Measurements from ENCODE around the gene GAB2. TPM values are rescaled to one million over a fixed set of nuclear protein-coding genes. Genes with fewer than 3 reads are reported as not detected.

Gene GAB2
- polyA plus RNA-seq, 2 of the 4 experiments (the other 2 are of a cell fraction) = 2.8 to 4.7 TPM

GRCh38 chr11:78262238-78262637 is 155.4 kb downstream of the GAB2 start:
- Histone ChIP-seq H3K4me1 (peaks cover 4% of the 10 kb centered on the region; the same call in 1 of the 3 replicates), H3K4me2 (no peak overlapping the region), H3K9me3 (no peaks in the 10 kb centered on the region), H3K27ac (no peak overlapping the region), H3K4me3 (no peak overlapping the region)
- CTCF ChIA-PET = interaction anchor here (0.6 to 1.8 kb wide), 3 partner anchors 16 to 69 kb away, joined by 3 to 4 read pairs (median 3); no protein-coding TSS in a partner anchor
- DNase-seq (ENCODE audit: low read depth in 1 of 2, low spot score in 1 of 2) (no peak), ATAC-seq (no peak), FAIRE-seq (no peak)
- POLR2A ChIA-PET = no interaction called here
- TF ChIP-seq TFCP2L1 (CRISPR knock-in tag; IDR thresholded peaks at IDR 0.05) (no peak), MAFK (IDR thresholded peaks at IDR 0.05; ENCODE audit: partially characterized antibody) (no peak), HEYL (CRISPR knock-in tag; IDR thresholded peaks at IDR 0.05) (no peak), NPAS2 (CRISPR knock-in tag; IDR thresholded peaks at IDR 0.05; ENCODE audit: borderline replicate concordance) (no peak), CHD2 (IDR thresholded peaks at IDR 0.05; ENCODE audit: low read length, partially characterized antibody) (no peak), POLR2A (IDR thresholded peaks at IDR 0.05; ENCODE audit: low read length) (no peak), RFX5 (IDR thresholded peaks at IDR 0.05) (no peak), SREBF2 (IDR thresholded peaks at IDR 0.05) (no peak), JUN (IDR thresholded peaks at IDR 0.05) (no peak), HDAC2 (IDR thresholded peaks at IDR 0.05) (no peak), POLR2AphosphoS2 (conservative IDR thresholded peaks at IDR 0.05; ENCODE audit: low read length) (no peak)
- TF ChIP-seq, protein P1, sequence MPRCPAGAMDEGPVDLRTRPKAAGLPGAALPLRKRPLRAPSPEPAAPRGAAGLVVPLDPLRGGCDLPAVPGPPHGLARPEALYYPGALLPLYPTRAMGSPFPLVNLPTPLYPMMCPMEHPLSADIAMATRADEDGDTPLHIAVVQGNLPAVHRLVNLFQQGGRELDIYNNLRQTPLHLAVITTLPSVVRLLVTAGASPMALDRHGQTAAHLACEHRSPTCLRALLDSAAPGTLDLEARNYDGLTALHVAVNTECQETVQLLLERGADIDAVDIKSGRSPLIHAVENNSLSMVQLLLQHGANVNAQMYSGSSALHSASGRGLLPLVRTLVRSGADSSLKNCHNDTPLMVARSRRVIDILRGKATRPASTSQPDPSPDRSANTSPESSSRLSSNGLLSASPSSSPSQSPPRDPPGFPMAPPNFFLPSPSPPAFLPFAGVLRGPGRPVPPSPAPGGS (IDR thresholded peaks at IDR 0.05) = no peak
- WGBS (ENCODE audit: missing lambda C conversion rate) = 82% methylated on average over 5 of the region's 5 CpGs

- DNase-seq (ENCODE audit: low read depth in 1 of 2, low spot score in 1 of 2) = no peak
- no peak overlapping the region for H3K4me2 ChIP-seq
- no peak overlapping the region for H3K27ac ChIP-seq
- no peak for FAIRE-seq
- whole genome bisulfite sequencing (ENCODE audit: missing lambda C conversion rate) = 97% methylated on average over 4 of the region's 4 CpGs
- no peak for TF ChIP-seq NPAS2 (CRISPR knock-in tag; IDR thresholded peaks at IDR 0.05; ENCODE audit: borderline replicate concordance)
- no peak for TF ChIP-seq NR3C1 (IDR thresholded peaks at IDR 0.05)
- TF ChIP-seq CHD2 (IDR thresholded peaks at IDR 0.05; ENCODE audit: low read length, partially characterized antibody) = no peak
- H3K4me1 ChIP-seq = peaks cover 4% of the 10 kb centered on the region; the same call in 1 of the 3 replicates
- ChIA-PET CTCF (interaction anchor here (0.6 to 1.8 kb wide), 3 partner anchors 15 to 69 kb away, joined by 3 to 4 read pairs (median 3); no protein-coding TSS in a partner anchor), POLR2A (no interaction called here)
- H3K4me3 ChIP-seq = no peak overlapping the region
- H3K9me3 ChIP-seq = no peaks in the 10 kb centered on the region
- no peak for ATAC-seq
These were observed 155.8 kb downstream of the GAB2 start for GRCh38 chr11:78261828-78262227.

DNA sequence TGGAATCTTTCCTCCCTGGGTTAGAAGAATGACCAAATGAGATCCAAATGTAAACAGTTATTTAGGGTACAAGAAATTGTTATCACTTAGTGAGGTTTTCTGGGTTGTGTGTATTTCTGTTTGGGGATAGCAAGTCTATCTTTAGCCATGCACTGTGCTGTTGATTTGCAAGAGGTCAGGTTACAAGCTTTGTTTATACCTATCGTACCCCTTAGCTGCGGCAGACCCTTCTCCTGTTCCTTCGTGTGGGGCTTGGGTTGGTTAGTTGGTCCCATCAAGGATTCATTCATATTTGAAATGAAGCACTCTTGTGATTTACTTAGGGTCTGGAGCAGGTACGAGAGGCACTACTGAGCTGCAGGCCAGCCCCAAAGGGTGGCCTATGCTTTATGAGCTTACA is 156.3 kb downstream of the GAB2 start:
- Histone ChIP-seq H3K9me3 (no peaks in the 10 kb centered on the region), H3K4me3 (no peak overlapping the region), H3K27ac (no peak overlapping the region), H3K4me2 (no peak overlapping the region), H3K4me1 (peaks cover 4% of the 10 kb centered on the region; the same call in 1 of the 3 replicates)
- ChIA-PET POLR2A (no interaction called here), CTCF (interaction anchor here (1.2 kb wide), 1 partner anchor 33 kb away, joined by 3 read pairs; no protein-coding TSS in a partner anchor)
- ATAC-seq (no peak), DNase-seq (ENCODE audit: low read depth in 1 of 2, low spot score in 1 of 2) (no peak), FAIRE-seq (no peak)
- WGBS (ENCODE audit: missing lambda C conversion rate) = 82% methylated on average over 4 of the region's 4 CpGs
- TF ChIP-seq ZNF302 (CRISPR knock-in tag; IDR thresholded peaks at IDR 0.05) = no peak
- no peak for TF ChIP-seq SMC3 (IDR thresholded peaks at IDR 0.05)
- TF ChIP-seq, protein P1 (IDR thresholded peaks at IDR 0.05) = no peak
- no peak for TF ChIP-seq ESRRA (IDR thresholded peaks at IDR 0.05; ENCODE audit: borderline replicate concordance, low read length)
- TF ChIP-seq HOXB13 (CRISPR knock-in tag; IDR thresholded peaks at IDR 0.05; ENCODE audit: low read depth) = no peak
- no peak for TF ChIP-seq POLR2AphosphoS2 (conservative IDR thresholded peaks at IDR 0.05; ENCODE audit: low read length)
- no peak for TF ChIP-seq REST (IDR thresholded peaks at IDR 0.05)
- no peak for TF ChIP-seq HEYL (CRISPR knock-in tag; IDR thresholded peaks at IDR 0.05)
- no peak for TF ChIP-seq EHF (CRISPR knock-in tag; IDR thresholded peaks at IDR 0.05)
- no peak for TF ChIP-seq BHLHE40 (IDR thresholded peaks at IDR 0.05; ENCODE audit: low read depth, low read length)
- TF ChIP-seq RAD21 (conservative IDR thresholded peaks at IDR 0.05 in 1 of 2, IDR thresholded peaks at IDR 0.05 in 1 of 2) = no peak
- TF ChIP-seq RCOR1 (IDR thresholded peaks at IDR 0.05; ENCODE audit: low read depth, low read length) = no peak
- no peak for TF ChIP-seq CHD4 (IDR thresholded peaks at IDR 0.05; ENCODE audit: borderline replicate concordance)
- no peak for TF ChIP-seq MAFK (IDR thresholded peaks at IDR 0.05; ENCODE audit: partially characterized antibody)
- no peak for TF ChIP-seq RFX5 (IDR thresholded peaks at IDR 0.05)
- TF ChIP-seq FOSB (CRISPR knock-in tag; IDR thresholded peaks at IDR 0.05) = no peak
- no peak for TF ChIP-seq CBX2 (IDR thresholded peaks at IDR 0.05; ENCODE audit: borderline replicate concordance, low read depth)
- no peak for TF ChIP-seq PHF8 (IDR thresholded peaks at IDR 0.05; ENCODE audit: borderline replicate concordance, low read depth)
- no peak for TF ChIP-seq KDM5A (IDR thresholded peaks at IDR 0.05)
